Panc1 (cell line): ENCODE results near the gene OR13C3. TPM values are rescaled to one million over a fixed set of nuclear protein-coding genes. Genes with fewer than 3 reads are reported as not detected.

ENCODE experiments used
- ATAC-seq: fragments of 200-7000 bp; cut with Tn5 transposase; 2 replicates; pipeline ENCODE4 v1.9.1; 2020; ENCODE audit warnings: mild to moderate bottlenecking, moderate library complexity
- BruUV-seq: library from RNA; stranded (reverse); fragments of 400-500 nt; replicated peaks from 2 replicates; lab custom pipeline; 2021; lab: Mats Ljungman, UMichigan
- CTCF ChIA-PET: fragments of 300-600 bp; sonication (Branson Sonifier 250); formaldehyde crosslinking; loops from one replicate; lab custom pipeline; 2022; ENCODE audit warnings: antibody characterized with exemption; lab: Charles Lee
- POLR2A ChIA-PET: fragments of 300-600 bp; sonication (Branson Sonifier 250); formaldehyde crosslinking; loops from one replicate; lab custom pipeline; 2022; ENCODE audit warnings: antibody characterized with exemption; lab: Charles Lee
- DNase-seq: peaks from one replicate; pipeline ENCODE4 v3.0.0-alpha.2; 2010; ENCODE audit warnings: low read depth, low spot score
- H3K27ac ChIP-seq: 2 replicates; pipeline ENCODE4 v1.5.1; 2011; ENCODE audit warnings: mild to moderate bottlenecking, low read length, inconsistent platforms
- H3K27me3 ChIP-seq: fragments of 200-500 bp; sonication (Bioruptor generic); 2 replicates; pipeline ENCODE4 v1.6.0; 2014; ENCODE audit warnings: low read length, inconsistent platforms; ENCODE audit not compliant: control insufficient read depth, insufficient read depth
- H3K36me3 ChIP-seq: fragments of 200-500 bp; sonication (Bioruptor generic); 2 replicates; pipeline ENCODE4 v1.5.1; 2014; ENCODE audit warnings: inconsistent platforms, mild to moderate bottlenecking, low read length, moderate library complexity; ENCODE audit not compliant: control insufficient read depth, insufficient read depth
- H3K4me1 ChIP-seq: 2 replicates; pipeline ENCODE4 v1.5.1; 2011; ENCODE audit warnings: inconsistent platforms, mild to moderate bottlenecking, low read length, moderate library complexity; ENCODE audit not compliant: control insufficient read depth, insufficient read depth
- H3K4me3 ChIP-seq, 2 experiments: 2 replicates each; pipeline ENCODE4 v1.5.1; 2011 to 2012; ENCODE audit warnings: low read depth in 2 of 2, low read length in 2 of 2, mild to moderate bottlenecking in 2 of 2, inconsistent platforms in 1 of 2, moderate library complexity in 1 of 2
- H3K9me3 ChIP-seq: fragments of 200-500 bp; sonication (Bioruptor generic); 2 replicates; pipeline ENCODE4 v1.5.1; 2014; ENCODE audit warnings: low read depth, mild to moderate bottlenecking, inconsistent platforms, low read length, moderate library complexity; ENCODE audit not compliant: control insufficient read depth, insufficient read depth
- CTCF ChIP-seq: fragments of 450-650 bp; IDR thresholded peaks from 2 replicates; pipeline ENCODE4 v1.5.1; 2017; ENCODE audit warnings: mild to moderate bottlenecking
- POLR2AphosphoS5 ChIP-seq: IDR thresholded peaks from 2 replicates; pipeline ENCODE4 v1.6.1; 2012; ENCODE audit warnings: mild to moderate bottlenecking, low read depth, low read length, moderate library complexity
- REST ChIP-seq, 2 experiments: IDR thresholded peaks; 2 replicates each; pipeline ENCODE4 v1.6.1; 2011 to 2012; ENCODE audit warnings: low read depth in 2 of 2, control low read depth in 1 of 2, low read length in 1 of 2, mild to moderate bottlenecking in 1 of 2, moderate library complexity in 1 of 2; ENCODE audit not compliant: insufficient read depth in 1 of 2
- SIN3A ChIP-seq: IDR thresholded peaks from 2 replicates; pipeline ENCODE4 v1.6.1; 2012; ENCODE audit warnings: low read depth, mild to moderate bottlenecking, low read length, moderate library complexity, borderline replicate concordance; ENCODE audit not compliant: insufficient read depth
- TCF7L2 ChIP-seq: IDR thresholded peaks from 2 replicates; pipeline ENCODE4 v1.6.1; 2011; ENCODE audit warnings: mild to moderate bottlenecking, low read depth, low read length, inconsistent platforms
- in situ Hi-C: cut with HindIII; loops from 2 replicates; pipeline ENCODE4 v1.10.0; 2016; ENCODE audit warnings: low sequenced_read_pairs, low pct_unique_long_range_greater_than_20kb
- intact Hi-C: fragments of 100-400 bp; cut with micrococcal nuclease; formaldehyde crosslinking; loops from one replicate; pipeline ENCODE4 v1.10.0; 2022; ENCODE audit not compliant: unreplicated experiment
- total RNA-seq: library from RNA; stranded (reverse); gene quantifications from one replicate; pipeline ENCODE4 v1.2.1, GENCODE V29; 2021; ENCODE audit not compliant: unreplicated experiment

The OR13C3 gene
- total RNA-seq, 1 experiment from 2014 or later: not detected

GRCh38 chr9:104514901-104515300, 21.8 kb downstream of the OR13C3 start:
- Histone ChIP-seq H3K9me3 (no peaks in the 10 kb centered on the region), H3K4me1 (no peaks in the 10 kb centered on the region), H3K27me3 (no peaks in the 10 kb centered on the region), H3K27ac (no peak overlapping the region), H3K4me3 (no peak overlapping the region), H3K36me3 (no peaks in the 10 kb centered on the region)
- POLR2A ChIA-PET: no interaction called here
- DNase-seq: no peak
- intact Hi-C loops (no loop called here), in situ Hi-C loops (no loop called here)
- ATAC-seq: no peak
- CTCF ChIA-PET: no interaction called here
- BruUV-seq: no TSS peak
- TF ChIP-seq POLR2AphosphoS5 (no peak), SIN3A (no peak), CTCF (no peak), TCF7L2 (no peak), REST (IDR thresholded peaks at IDR 0.05; ENCODE audit: insufficient read depth in 1 of 2, low read depth in 2 of 2, low read length in 1 of 2) (no peak)

GRCh38 chr9:104506565-104506964, 30.1 kb downstream of the OR13C3 start:
- intact Hi-C loops (no loop called here), in situ Hi-C loops (no loop called here)
- no peaks in the 10 kb centered on the region for H3K9me3 ChIP-seq
- ChIA-PET POLR2A (no interaction called here), CTCF (no interaction called here)
- H3K4me1 ChIP-seq: no peaks in the 10 kb centered on the region
- ATAC-seq (no peak), DNase-seq (no peak)
- no TSS peak for BruUV-seq
- no peaks in the 10 kb centered on the region for H3K36me3 ChIP-seq
- H3K27me3 ChIP-seq: no peaks in the 10 kb centered on the region
- TF ChIP-seq TCF7L2 (no peak), REST (IDR thresholded peaks at IDR 0.05; ENCODE audit: insufficient read depth in 1 of 2, low read depth in 2 of 2, low read length in 1 of 2) (no peak), CTCF (no peak)
- no peak overlapping the region for H3K4me3 ChIP-seq
- no peak overlapping the region for H3K27ac ChIP-seq
